Hematopoietic multipotent progenitor cell treated with erythropoietin and hydrocortisone succinate and interleukin-3 and kit ligand, for 4 days (in vitro differentiated cells): Measurements from ENCODE around the gene FBXL17.

Source experiments
- DNase-seq: peaks from one replicate; pipeline ENCODE4 v3.0.0-alpha.2; 2015

FBXL17 gene

DNA sequence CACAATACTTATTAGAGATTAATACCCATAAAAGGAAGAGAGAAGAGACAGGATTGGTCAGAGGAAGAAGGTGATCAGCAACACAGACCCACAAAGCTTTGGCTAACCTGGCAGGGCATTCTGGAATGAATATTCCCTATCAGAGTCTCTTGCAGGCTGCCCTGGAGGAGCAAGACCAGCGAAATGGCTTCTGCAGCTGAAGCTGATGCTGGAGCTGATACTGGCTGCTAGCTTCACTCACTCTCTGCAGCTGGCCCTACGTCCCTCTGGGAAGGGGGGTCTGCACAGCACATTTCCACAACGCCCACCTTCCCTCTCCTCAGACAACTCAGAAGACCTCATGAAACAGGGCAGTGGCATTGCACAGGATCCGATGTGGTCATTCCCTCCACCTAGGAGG, 541.3 kb downstream of the FBXL17 start:
- DNase-seq: no peak

GRCh38 chr5:107840161-107840560, 541.7 kb downstream of the FBXL17 start:
- DNase-seq: no peak

- DNase-seq: no peak
Measured at GRCh38 chr5:107835096-107835495, 546.8 kb downstream of the FBXL17 start.

GRCh38 chr5:107832746-107833145, 549.2 kb downstream of the FBXL17 start:
- DNase-seq: no peak

GRCh38 chr5:107831612-107832395, 550.1 kb downstream of the FBXL17 start:
- no peak for DNase-seq

DNA sequence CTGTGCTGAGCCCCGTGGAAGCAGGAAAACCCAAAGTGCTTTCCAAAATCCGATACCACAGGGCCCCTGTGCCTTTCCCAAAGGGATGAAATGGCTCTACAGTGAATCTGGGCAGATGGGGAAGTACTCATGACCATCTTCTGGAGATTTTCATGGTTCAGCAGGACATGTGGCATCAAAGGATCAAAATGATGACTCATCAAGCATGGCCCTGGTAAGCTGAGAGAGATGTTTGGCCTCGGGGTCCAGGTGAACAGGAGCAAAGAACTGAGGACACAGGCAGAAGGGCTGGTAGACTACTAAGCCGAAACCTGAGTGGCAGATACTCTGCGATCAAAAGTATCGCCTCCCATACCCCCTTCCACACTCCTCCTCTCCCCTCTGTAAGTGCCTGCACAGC, 551.1 kb downstream of the FBXL17 start:
- no peak for DNase-seq

DNA sequence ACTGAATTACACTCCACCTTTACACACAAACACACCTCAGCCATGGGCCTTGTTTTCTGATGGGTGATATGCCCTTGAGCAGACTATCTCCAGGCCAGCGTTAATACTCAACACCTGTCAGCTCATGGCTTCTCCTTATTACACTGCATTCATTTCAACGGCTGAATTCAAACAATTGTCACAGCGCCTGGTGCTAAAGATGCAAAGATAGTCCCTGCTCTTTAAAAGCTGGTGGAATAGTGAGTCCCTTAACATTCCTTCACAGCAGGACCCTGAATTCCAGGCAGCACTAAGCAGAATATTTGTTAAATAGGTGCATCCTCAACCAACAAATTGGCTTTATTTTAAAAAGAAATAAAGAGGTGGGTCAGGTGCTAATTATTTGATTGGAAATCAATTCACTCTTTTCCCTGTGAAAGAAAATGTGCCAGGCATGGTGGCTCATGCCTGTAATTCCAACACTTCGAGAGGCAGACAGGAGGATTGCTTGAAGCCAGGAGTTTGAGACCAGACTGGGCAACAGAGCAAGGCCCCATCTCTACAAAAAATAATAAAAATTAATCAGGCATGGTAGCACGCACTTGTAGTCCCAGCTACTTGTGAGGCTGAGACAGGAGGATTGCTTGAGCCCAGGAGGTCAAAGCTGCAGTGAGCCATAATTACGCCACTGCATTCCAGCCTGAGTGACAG, 555.4 kb downstream of the FBXL17 start:
- no peak for DNase-seq

GRCh38 chr5:107824821-107825220, 557.1 kb downstream of the FBXL17 start:
- DNase-seq: no peak

DNA sequence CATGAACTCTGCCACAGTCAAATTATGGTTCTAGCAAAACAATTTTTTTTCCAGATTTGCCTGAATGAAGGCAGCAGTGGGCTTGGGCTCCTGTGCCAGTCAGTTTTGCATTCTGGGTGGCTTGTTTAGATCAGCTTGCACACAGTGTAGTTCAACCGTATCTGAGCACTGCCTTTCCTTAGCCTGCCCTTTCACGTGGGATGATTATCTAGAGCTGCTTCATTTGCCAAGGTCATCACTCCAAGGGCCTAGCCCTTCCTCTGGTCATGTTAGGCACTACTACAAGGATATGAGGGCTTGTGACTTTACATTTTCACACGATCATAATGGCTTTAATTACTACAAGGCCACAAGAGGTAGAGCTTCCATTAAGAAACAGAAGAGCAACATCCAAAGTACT, 560.6 kb downstream of the FBXL17 start:
- no peak for DNase-seq

DNA sequence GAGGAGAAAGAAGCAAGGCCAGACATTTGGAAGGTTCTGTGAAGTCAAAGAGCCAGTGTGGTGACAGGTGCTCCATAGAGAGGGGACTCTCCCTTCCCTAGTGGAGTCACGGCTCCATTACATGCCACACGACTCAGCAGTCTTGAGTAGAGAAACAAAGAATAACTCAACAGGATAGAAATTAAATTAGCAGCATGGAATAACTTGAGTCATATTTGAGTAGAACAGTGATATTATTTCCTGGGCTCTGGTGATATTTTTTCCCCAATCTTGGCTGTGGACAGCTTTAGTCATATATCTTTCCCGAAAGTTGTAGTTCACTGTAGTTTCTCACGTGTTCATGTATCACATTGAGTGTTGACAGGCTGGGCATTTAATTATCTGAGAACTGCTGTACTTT, 561.5 kb downstream of the FBXL17 start:
- no peak for DNase-seq

DNA sequence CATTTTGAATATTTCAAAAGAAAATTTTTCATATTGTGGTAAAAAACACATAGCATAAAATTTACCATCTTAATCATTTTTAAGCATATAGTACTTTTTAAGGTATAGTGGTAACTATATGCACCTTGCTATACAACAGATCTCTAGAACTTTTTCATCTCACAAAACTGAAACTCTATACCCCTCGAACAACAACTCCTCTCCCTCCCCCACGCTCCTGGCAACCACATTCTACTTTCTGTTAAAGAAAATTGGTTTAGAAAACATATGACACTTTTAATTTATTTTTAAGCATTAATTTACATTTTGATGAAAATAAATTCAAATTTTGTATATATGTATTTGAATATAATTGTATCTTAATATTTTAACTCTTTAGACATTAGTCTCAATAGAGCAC, 563.9 kb downstream of the FBXL17 start:
- no peak for DNase-seq

GRCh38 chr5:107817436-107817835, 564.5 kb downstream of the FBXL17 start:
- no peak for DNase-seq

DNA sequence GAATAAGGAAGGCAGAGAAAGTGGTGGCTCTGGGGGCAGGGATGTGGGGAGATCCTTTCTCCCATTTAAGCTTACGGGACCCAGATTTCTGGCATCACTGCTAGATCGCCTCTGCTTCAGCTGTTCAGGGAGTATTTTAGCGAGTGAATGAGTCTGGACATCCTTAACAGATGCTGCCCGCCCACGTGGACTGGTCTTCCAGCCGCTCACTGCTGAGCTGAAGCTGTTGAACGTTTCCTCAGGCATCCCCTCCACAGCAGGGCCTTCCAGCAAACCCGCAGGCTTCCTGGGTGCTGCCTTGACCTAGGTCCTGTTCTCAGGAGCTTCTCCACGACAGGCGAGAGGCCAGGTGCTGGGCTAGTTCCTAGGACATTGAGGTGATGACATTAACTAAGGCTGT, 566.8 kb downstream of the FBXL17 start:
- no peak for DNase-seq

- DNase-seq: no peak
Measured at GRCh38 chr5:107814183-107814827, 567.6 kb downstream of the FBXL17 start.

GRCh38 chr5:107813559-107813958, 568.3 kb downstream of the FBXL17 start:
- DNase-seq: no peak

- DNase-seq: no peak
Measured at GRCh38 chr5:107812570-107813141, 569.2 kb downstream of the FBXL17 start.

GRCh38 chr5:107809201-107810034, 572.5 kb downstream of the FBXL17 start:
- DNase-seq: no peak
